Pons (tissue), 1 donor: ENCODE data around the gene PHTF2.

ENCODE experiments used
- DNase-seq: peaks from one replicate; pipeline ENCODE4 v3.0.0-alpha.2; 2016; ENCODE audit warnings: low spot score

The PHTF2 gene

GRCh38 chr7:77794000-77794399 is 4.6 kb upstream of the PHTF2 start:
- no peak for DNase-seq

DNA sequence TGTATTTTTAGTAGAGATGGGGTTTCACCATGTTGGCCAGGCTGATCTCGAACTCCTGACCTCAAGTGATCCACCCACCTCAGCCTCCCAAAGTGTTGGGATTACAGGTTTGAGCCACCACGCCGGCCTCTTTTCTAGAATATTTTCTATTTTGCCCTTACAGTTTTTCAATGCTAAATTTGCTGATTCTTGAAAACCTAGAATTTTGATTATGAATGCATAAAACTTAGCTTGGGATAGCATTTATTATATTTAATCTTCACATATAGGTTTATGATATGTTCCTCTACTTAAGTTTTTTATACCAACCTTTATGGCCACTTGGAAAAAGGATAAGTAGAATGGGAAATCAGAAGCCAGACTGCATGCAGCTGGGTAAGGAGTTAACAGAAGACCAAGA is 2.5 kb upstream of the PHTF2 start:
- no peak for DNase-seq

DNA sequence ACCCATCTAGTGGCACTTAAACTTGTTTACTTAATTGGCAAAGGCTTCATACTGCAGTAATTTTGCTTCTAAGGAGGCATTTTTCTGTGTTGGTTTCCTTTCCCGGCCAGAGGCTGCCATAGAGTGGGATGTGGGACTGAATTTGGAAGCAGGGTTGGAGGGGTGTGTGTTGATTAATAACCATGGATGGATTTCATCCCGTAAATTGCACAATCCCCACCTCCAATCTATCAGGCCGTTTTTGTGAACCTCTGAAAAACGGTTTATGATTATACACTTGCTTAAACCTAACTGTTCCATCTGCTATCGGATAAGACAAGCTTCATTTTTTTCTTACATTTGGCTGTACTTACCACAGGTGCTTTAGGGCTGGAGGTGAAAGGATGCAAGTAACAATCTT is 1.6 kb upstream of the PHTF2 start:
- no peak for DNase-seq

DNA sequence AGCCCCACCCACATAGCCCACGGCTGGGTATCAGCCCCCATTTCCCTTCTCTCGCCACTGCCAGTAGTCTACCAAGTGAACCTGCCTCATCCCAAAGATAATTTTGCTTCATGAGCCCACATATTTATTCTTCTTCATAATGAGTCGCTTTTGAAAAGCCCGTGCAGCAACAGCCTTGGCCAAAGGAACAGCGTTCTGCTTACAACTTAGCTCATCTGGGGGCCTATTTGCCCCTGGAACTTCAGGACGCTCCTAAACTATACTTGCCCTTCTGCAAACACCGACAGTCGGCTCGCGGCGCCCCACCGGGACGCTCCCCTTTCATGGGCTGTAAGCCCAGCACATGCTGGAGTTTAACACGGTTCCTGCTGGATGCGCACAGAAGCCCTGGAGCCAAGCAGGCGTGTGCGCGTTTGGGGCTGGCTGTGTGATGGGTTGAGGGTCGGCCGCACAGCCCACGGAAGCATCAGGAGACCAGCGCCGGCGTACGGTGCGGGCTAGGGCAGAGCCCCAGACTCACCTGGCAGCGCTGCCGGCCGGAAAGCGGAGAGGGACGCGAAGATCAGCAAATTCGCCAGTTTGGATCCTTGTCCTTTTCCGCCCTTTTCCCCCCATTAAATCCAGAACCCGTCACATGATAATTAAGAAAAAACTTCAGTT is 709 bp upstream of the PHTF2 start:
- DNase-seq, result no peak

DNA sequence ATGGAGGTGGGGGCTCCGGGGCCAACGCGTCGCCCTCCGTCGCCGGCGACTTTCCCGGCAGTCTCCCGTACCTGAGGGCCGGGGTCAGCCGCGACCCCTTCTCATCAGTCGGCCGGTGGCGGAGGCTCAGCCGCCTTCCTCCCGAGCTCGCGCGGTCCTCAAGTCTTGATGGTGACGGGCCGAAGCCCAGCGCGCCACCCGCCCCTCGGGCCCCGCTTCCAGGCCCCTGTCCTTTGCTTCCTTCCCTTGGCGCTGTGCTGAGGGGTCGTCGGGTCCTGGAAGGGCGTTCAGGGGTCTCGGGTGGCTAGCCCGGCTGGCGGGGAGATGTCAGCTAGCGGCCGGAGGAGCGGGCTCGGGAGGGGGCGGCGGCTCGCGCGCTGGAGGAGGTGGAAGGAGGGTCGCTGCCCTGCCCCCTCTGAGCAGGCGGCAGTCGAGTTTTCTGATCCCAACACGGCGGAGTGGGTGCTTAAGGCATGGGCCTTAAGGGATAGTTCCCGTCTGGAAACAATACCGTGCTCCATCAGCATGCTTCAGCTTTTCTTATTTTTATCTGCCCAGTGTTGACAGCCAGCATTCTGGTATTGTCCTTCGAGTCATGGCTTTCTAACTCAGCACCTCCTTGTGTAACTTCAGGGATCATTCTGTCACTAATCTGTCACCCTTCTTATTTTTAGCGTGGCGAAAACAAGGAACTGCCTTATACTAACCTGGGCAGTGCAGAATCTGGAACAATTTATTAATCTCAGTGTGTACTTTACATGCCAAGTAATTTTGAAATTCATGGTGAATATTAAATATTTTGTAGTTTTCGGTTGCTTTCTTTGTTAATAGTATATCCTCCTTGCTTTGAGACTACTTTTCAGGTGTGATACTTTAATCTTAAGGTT is 748 bp downstream of the PHTF2 start:
- peak; percentile 64 for DNase-seq

GRCh38 chr7:77800158-77800557 is 1.6 kb downstream of the PHTF2 start:
- DNase-seq, result no peak

DNA sequence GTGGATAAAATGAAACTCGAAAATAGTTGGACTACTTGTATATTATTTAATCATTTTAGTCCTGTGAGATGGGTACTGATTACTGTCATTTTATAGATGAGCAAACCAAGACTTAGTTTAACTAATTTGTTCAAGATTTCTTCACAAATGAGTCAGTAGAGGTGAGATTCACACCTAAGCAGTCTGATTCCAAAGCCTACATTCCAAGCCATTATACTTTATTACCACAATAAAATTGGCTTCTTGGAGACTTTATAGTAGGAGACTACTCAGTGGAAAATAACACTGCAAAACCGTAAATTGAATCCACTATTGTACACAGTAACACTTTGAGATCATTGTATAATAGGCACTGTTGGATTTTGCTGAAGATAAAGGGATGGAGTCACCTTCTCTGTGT is 2.2 kb downstream of the PHTF2 start:
- no peak for DNase-seq

GRCh38 chr7:77802557-77803405 is 4.2 kb downstream of the PHTF2 start:
- no peak for DNase-seq

- DNase-seq, result no peak
These were observed 7.9 kb downstream of the PHTF2 start for GRCh38 chr7:77806425-77806824.

DNA sequence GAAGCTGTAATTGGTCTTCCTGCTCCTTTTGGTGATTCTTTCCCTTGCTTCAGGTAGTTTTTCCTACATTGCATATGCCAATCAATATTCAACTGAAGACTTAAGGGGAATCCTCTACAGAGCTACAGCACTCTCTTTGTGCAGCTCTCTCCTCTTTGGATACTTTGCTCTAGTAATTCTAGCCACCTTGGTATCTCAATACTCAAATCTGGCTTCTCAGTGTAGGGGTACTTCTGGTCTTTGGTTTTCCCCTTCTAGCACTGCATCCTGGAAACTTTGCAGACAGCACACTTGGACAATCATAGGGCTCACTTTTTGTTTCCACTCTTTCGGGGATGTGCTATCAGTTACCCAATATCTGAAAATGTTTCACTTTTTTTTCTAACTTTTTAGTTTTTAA is 9.9 kb downstream of the PHTF2 start:
- DNase-seq, result no peak

DNA sequence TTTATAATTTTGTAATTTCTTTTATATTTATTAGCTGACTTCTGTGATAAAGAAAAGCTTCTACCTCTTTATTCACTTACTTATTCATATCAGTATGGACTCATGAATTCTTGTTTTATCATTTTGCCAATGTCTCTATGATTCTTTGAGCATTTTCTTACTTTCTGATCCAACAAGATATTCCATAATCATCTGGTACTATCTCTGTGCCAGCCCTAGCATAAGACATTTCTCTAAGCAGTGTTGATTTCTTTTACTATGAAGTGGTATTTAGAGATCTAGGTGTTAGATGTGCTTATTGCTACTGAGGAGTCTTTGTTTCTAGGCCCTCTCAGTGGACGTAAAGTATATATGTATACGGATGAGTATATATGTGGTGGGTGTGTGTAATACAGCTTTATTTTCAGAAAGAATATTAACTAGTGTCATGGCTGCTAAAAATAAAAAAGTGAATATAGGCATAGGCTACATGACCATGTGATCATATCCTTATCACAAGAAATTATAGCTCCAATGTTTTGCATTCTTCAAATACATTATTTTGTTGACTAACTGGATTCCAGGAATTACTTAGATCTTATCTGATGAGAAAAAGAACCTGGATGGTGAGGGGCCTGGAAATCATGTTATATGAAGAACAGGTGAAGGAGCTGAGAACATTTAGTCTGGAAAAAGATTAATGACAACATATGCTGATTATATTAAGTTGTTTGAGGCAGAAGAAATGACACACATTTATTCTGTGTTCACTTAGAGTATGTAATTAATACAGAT is 13.1 kb downstream of the PHTF2 start:
- no peak for DNase-seq

DNA sequence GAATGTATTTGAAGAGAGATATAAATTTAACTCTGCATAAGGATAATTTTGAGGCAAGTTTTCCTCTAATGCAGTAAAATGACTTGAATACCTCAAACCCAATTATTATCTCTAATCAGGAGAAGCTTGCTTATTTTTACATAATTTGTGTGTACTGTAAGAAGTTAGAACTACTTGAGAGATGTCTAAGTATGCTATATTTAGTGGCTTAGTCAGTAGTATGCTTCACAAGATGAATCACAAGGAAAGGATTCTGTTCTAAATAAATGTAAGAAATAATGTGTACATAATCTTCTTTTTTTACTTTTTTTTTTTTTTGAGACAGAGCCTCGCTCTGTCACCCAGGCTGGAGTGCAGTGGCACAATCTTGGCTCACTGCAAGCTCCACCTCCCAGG is 13.7 kb downstream of the PHTF2 start:
- DNase-seq, result no peak

DNA sequence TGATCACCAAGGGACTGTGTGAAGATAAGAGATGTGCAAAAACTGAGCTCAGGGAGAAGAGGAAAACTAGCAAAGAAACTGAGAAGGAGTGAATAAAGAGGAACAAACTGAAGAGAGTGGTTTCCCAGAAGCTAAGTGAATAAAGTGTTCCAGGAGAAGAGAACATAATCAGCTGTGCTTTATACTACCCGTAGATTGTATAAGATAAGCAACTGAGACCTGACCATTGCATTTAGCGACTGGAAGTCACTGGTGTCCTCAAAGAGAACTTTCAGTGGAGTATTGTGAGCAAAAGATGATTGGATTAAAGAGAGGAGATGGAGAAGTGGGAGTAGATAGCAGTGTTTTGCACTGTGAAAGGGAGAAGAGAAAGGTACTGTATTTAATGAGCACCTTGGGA is 14.6 kb downstream of the PHTF2 start:
- DNase-seq, result no peak

GRCh38 chr7:77819021-77819420 is 20.4 kb downstream of the PHTF2 start:
- DNase-seq, result no peak

GRCh38 chr7:77820967-77821366 is 22.4 kb downstream of the PHTF2 start:
- DNase-seq, result no peak

DNA sequence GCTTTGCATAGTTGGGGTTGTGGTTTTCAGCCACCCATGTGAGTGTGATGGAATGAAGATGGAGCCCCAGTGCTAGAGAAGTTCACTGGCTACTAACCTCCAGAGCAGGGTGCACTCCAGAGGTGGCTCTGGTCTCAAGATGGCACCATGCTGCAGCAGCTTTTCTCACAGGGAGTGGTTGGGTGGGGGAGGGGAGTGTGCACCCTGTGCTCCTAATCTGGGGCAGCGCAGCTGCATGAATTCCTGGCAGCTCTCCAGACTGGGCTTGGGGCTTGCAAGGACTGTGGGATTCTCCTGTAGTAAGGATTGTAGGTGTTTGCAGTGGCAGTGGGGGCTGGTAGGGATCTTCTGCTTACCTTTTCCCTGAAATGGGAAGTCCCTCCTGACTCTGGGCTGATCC is 23.7 kb downstream of the PHTF2 start:
- no peak for DNase-seq

- no peak for DNase-seq
These were observed 25.2 kb downstream of the PHTF2 start for GRCh38 chr7:77823787-77824186.

DNA sequence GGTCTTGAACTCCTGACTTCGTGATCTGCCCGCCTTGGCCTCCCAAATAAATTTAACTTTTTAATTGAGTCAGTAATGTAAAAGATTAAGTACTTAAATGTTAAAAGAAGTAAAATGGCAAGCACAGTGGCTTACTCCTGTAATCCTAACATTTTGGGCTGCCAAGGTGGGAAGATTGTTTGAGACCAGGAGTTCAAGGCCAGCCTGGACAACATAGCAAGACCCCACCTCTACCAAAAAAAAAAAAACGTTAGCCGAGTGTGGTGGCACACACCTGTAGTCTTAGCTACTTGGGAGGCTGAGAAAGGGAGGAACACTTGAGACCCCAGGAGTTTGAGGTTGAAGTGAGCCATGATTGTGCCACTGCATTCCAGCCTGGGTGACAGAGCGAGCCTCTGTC is 26.1 kb downstream of the PHTF2 start:
- no peak for DNase-seq

GRCh38 chr7:77825131-77825530 is 26.6 kb downstream of the PHTF2 start:
- DNase-seq, result no peak

- no peak for DNase-seq
These were observed 27.7 kb downstream of the PHTF2 start for GRCh38 chr7:77826300-77826699.

- no peak for DNase-seq
These were observed 29.4 kb downstream of the PHTF2 start for GRCh38 chr7:77827999-77828398.
